BLaER1 treated with 17β-estradiol and CSF1 and Interleukin-3, amounts not matched to agents 10 nM and 100 nM (cell line): ENCODE results near the gene GCNT3.

Experiments used
- H3K27ac ChIP-seq, 11 experiments: shearing (Covaris generic); formaldehyde crosslinking; 2 replicates each; pipeline ENCODE4 v1.8.1; 2022
- H3K27me3 ChIP-seq, 11 experiments: shearing (Covaris generic); formaldehyde crosslinking; 2 replicates each; pipeline ENCODE4 v1.8.1; 2022
- H3K36me3 ChIP-seq, 11 experiments: shearing (Covaris generic); formaldehyde crosslinking; 2 replicates each; pipeline ENCODE4 v1.8.1; 2022
- H3K4me1 ChIP-seq, 10 experiments: shearing (Covaris generic); formaldehyde crosslinking; 2 replicates each; pipeline ENCODE4 v1.8.1; 2022
- H3K4me2 ChIP-seq, 11 experiments: shearing (Covaris generic); formaldehyde crosslinking; 2 replicates each; pipeline ENCODE4 v1.8.1; 2022
- H3K4me3 ChIP-seq, 10 experiments: shearing (Covaris generic); formaldehyde crosslinking; 2 replicates each; pipeline ENCODE4 v1.8.1; 2022
- H3K9ac ChIP-seq, 11 experiments: shearing (Covaris generic); formaldehyde crosslinking; 2 replicates each; pipeline ENCODE4 v1.8.1; 2022
- H3K9me3 ChIP-seq, 11 experiments: shearing (Covaris generic); formaldehyde crosslinking; replicated peaks in 1 of 11; 2 replicates each; pipeline ENCODE4 v1.8.1; 2022
- H4K20me1 ChIP-seq, 11 experiments: shearing (Covaris generic); formaldehyde crosslinking; 2 replicates each; pipeline ENCODE4 v1.8.1; 2022
- Cebpa-rat ChIP-seq, 11 experiments: shearing (Covaris generic); IDR thresholded peaks; 2 replicates each; pipeline ENCODE4 v1.8.1; 2022

The GCNT3 gene

GRCh38 chr15:59659366-59659765, 47.8 kb downstream of the GCNT3 start:
- H3K36me3 ChIP-seq = peaks cover 52 to 83% (median 69%) of the 10 kb centered on the region in 11 experiments

GRCh38 chr15:59662260-59662659, 50.7 kb downstream of the GCNT3 start:
- Histone ChIP-seq H3K36me3 (peaks cover 78 to 97% (median 88%) of the 10 kb centered on the region in 11 experiments), H3K9me3 (no peaks in the 10 kb centered on the region), H3K4me2 (no peak overlapping the region), H3K4me1 (peaks cover 0 to 14% (median 7%) of the 10 kb centered on the region in 10 experiments; a peak in 9 of 20 replicates), H3K27ac (no peak overlapping the region), H3K4me3 (no peak overlapping the region), H3K27me3 (no peaks in the 10 kb centered on the region), H3K9ac (no peak overlapping the region), H4K20me1 (peaks cover 5 to 71% (median 23%) of the 10 kb centered on the region in 11 experiments; a peak in 18 of 22 replicates)
- no peak for TF ChIP-seq Cebpa-rat (IDR thresholded peaks at IDR 0.05)

More at GRCh38 chr15:59659366-59659765, 47.8 kb downstream of the GCNT3 start:
- TF ChIP-seq Cebpa-rat (IDR thresholded peaks at IDR 0.05) = no peak
- Histone ChIP-seq H4K20me1 (peaks cover 8 to 60% (median 22%) of the 10 kb centered on the region in 11 experiments; a peak in 15 of 22 replicates), H3K4me2 (no peak overlapping the region), H3K27me3 (no peaks in the 10 kb centered on the region), H3K27ac (no peak overlapping the region), H3K4me1 (peaks cover 18 to 37% (median 28%) of the 10 kb centered on the region in 10 experiments), H3K9ac (no peak overlapping the region), H3K4me3 (no peak overlapping the region), H3K9me3 (no peaks in the 10 kb centered on the region)

- no peak overlapping the region for H3K27ac ChIP-seq
- no peaks in the 10 kb centered on the region for H3K27me3 ChIP-seq
- peaks cover 92 to 100% (median 98%) of the 10 kb centered on the region in 11 experiments for H3K36me3 ChIP-seq
- no peak overlapping the region for H3K9ac ChIP-seq
- H4K20me1 ChIP-seq = peaks cover 16 to 98% (median 63%) of the 10 kb centered on the region in 11 experiments; a peak in 20 of 22 replicates
- TF ChIP-seq Cebpa-rat (IDR thresholded peaks at IDR 0.05) = no peak
- H3K4me3 ChIP-seq = no peak overlapping the region
- no peaks in the 10 kb centered on the region for H3K4me1 ChIP-seq
- H3K9me3 ChIP-seq = no peaks in the 10 kb centered on the region
- H3K4me2 ChIP-seq = no peak overlapping the region
Measured at GRCh38 chr15:59668556-59668955, 57.0 kb downstream of the GCNT3 start.
